ENCODE results near the gene MAPKAP1.

The MAPKAP1 gene

DNA sequence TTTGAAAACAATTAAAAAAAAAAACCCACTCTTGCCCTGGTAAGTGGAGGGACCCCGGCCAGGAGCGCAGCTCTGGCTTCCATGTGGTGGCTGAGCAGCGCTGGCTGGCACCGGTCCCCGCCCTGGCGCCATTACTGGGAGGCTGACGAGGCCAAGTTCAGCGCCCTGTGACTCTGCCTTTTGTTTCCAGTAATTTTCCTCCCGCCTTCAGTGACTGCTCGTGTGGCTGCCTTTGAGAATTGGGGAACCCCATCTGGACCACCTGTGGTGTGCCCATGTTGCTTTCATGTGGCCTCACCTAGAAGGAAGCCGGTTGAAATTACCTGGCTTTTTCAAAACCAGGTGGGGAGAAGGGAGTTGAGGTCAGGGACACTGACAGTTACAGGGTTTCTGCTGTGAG, 309.3 kb downstream of the MAPKAP1 start:
- TF ChIP-seq, protein P1, sequence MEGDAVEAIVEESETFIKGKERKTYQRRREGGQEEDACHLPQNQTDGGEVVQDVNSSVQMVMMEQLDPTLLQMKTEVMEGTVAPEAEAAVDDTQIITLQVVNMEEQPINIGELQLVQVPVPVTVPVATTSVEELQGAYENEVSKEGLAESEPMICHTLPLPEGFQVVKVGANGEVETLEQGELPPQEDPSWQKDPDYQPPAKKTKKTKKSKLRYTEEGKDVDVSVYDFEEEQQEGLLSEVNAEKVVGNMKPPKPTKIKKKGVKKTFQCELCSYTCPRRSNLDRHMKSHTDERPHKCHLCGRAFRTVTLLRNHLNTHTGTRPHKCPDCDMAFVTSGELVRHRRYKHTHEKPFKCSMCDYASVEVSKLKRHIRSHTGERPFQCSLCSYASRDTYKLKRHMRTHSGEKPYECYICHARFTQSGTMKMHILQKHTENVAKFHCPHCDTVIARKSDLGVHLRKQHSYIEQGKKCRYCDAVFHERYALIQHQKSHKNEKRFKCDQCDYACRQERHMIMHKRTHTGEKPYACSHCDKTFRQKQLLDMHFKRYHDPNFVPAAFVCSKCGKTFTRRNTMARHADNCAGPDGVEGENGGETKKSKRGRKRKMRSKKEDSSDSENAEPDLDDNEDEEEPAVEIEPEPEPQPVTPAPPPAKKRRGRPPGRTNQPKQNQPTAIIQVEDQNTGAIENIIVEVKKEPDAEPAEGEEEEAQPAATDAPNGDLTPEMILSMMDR (IDR thresholded peaks at IDR 0.05), result no peak

DNA sequence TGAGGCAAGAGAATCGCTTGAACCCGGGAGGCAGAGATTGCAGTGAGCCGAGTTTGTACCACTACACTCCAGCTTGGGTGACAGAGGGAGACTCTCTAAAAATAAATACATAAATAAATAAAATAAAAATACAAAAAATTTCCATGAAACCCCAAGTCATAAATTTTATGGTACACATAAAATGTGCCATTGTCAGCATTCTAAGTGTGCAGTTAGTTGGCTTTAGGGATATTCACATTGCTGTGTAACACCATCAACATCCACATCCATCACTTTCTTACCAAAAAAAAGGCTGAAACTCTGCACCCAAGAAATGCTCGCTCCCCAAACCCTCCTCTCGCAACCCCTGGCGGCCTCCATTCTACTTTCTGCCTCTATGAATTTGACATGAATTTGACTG, 310.2 kb downstream of the MAPKAP1 start:
- TF ChIP-seq, protein P1 (IDR thresholded peaks at IDR 0.05), result no peak

DNA sequence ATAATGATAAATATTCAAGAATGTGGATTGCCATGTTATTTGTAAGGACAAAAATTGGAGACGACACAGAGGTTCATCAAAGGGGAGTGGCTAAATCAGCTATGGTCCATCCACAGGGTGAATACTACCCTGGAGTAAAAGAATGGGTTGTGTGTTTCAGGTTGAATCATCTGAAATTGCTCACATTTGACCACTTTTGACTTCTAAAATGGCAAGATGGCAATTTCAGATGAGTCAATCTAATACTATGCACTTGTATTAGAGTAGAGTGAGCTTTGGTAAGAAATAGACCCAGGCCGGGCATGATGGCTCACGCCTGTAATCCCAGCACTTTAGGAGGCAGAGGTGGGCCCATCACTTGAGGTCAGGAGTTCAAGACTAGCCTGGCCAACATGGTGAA, 313.6 kb downstream of the MAPKAP1 start:
- TF ChIP-seq, protein P1 (IDR thresholded peaks at IDR 0.05), result no peak

DNA sequence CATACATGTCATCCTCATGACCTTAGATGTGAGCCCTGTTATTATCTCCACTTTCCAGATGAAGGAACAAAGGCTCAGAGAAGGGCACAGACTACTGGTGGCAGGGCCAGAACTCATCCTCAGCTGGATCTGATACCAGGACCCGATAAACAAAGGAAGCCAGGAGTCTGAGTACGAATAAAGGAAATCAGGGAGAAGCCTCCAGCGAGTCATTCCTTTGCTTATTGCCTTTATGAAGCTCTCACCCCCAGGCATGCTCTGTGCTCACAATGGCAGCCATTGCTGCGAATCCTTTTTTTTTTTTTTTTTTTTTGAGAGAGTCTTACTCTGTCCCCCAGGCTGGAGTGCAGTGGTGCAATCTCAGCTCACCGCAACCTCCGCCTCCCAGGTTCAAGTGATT, 315.3 kb downstream of the MAPKAP1 start:
- TF ChIP-seq, protein P1 (IDR thresholded peaks at IDR 0.05), result no peak

DNA sequence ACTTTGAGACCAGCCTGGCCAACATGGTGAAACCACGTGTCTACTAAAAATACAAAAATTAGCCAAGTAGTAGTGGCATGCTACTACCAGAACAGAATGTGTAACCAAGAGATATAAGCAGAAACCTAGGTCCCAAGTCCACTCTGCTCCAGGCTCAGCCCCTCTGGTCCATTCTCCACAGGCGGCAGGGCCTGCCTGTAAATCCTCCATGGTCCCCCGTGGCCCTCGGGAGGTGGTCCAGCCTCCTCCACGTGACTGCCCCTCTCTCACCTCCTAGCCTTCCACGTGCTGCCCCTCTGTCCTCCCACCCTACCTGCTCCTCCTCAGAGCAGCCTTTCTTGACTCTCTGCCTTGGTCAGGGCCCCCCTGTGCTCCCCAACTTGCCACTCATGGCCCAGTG, 318.0 kb downstream of the MAPKAP1 start:
- TF ChIP-seq, protein P1 (IDR thresholded peaks at IDR 0.05), result no peak

DNA sequence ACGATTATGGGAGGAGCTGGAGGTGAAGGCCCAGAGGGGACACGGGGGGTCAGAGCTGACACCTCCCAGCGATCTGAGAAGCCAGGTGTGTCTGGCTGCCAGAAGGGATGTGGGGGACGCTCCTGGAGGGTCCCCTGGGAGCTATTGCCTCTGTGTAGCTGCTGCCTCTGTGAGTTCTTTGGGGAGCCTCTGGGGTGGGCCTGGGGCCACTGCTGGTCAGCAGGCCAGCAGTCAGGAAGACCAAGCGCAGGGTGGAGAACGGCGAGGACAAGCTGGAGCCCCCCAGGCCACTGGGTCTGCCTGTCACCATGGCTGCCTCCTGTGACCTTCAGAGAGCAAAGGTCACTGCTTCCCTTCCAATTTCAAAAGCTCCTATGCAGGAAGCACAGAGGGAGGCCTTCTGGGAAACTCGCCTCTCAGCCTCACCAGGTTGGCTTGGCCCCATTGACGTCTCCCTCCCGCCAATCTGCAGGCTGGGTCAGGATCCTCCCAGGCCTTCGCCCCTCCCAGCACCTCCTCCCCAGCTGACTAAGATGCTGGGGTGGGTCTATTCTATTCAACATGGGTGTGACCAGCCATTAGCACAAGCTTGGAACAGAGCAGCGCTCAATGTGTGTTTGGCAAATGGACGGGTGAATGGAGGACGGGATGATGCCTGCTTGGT, 319.0 kb downstream of the MAPKAP1 start:
- TF ChIP-seq, protein P1 (IDR thresholded peaks at IDR 0.05), result no peak
